WTC11 (cell line): Measurements from ENCODE around the gene ZDHHC14. TPM values are rescaled to one million over a fixed set of nuclear protein-coding genes. Genes with fewer than 3 reads are reported as not detected.

Source experiments
- ATAC-seq: fragments of 200-7000 bp; cut with Tn5 transposase; 2 replicates; pipeline ENCODE4 v1.10.0; 2021; ENCODE audit warnings: mild to moderate bottlenecking, moderate library complexity
- CTCF ChIA-PET: fragments of 300-600 bp; sonication (Branson Sonifier 250); formaldehyde crosslinking; loops from one replicate; lab custom pipeline; 2021; ENCODE audit warnings: antibody characterized with exemption; lab: Charles Lee
- POLR2A ChIA-PET: fragments of 350-600 bp; sonication (Branson Sonifier 250); formaldehyde crosslinking; loops from one replicate; lab custom pipeline; 2021; ENCODE audit warnings: antibody characterized with exemption; lab: Charles Lee
- DNase-seq: peaks from one replicate; pipeline ENCODE4 v3.0.0; 2021; ENCODE audit warnings: low spot score
- H3K27ac Mint-ChIP-seq: 2 replicates; pipeline ENCODE4 v1.8.0; 2021; ENCODE audit warnings: mixed read lengths
- H3K27me3 Mint-ChIP-seq: 2 replicates; pipeline ENCODE4 v1.8.0; 2021; ENCODE audit warnings: low read depth, mild to moderate bottlenecking, moderate library complexity, mixed read lengths
- H3K36me3 Mint-ChIP-seq: 2 replicates; pipeline ENCODE4 v1.8.0; 2021; ENCODE audit warnings: mixed read lengths
- H3K4me1 Mint-ChIP-seq: 2 replicates; pipeline ENCODE4 v1.8.0; 2022; ENCODE audit warnings: mixed read lengths
- H3K4me3 Mint-ChIP-seq: 2 replicates; pipeline ENCODE4 v1.8.0; 2021; ENCODE audit warnings: mild to moderate bottlenecking, moderate library complexity, mixed read lengths
- H3K9me3 Mint-ChIP-seq: 2 replicates; pipeline ENCODE4 v1.8.0; 2021; ENCODE audit warnings: mixed read lengths
- CBFB ChIP-seq: sonication (generic); formaldehyde crosslinking; IDR thresholded peaks from 2 replicates; pipeline ENCODE4 v1.8.1; 2022; ENCODE audit warnings: mild to moderate bottlenecking, low read depth, missing genetic modification reagents
- CREM ChIP-seq: sonication (generic); formaldehyde crosslinking; IDR thresholded peaks from 2 replicates; pipeline ENCODE4 v1.8.1; 2022; ENCODE audit warnings: mild to moderate bottlenecking, missing genetic modification reagents, moderate library complexity
- EMX1 ChIP-seq: fragments of 250-450 bp; sonication (Bioruptor Pico); IDR thresholded peaks from 2 replicates; pipeline ENCODE4 v1.8.0; 2021; ENCODE audit warnings: mild to moderate bottlenecking
- FOXJ3 ChIP-seq: sonication (generic); formaldehyde crosslinking; IDR thresholded peaks from 2 replicates; pipeline ENCODE4 v1.9.0; 2021; ENCODE audit warnings: missing genetic modification reagents, mild to moderate bottlenecking, borderline replicate concordance
- GTF2I ChIP-seq: fragments of 250-450 bp; sonication (Bioruptor Pico); conservative IDR thresholded peaks from 2 replicates; pipeline ENCODE4 v1.4.0; 2021; ENCODE audit warnings: mild to moderate bottlenecking
- KAT7 ChIP-seq: sonication (generic); formaldehyde crosslinking; IDR thresholded peaks from 2 replicates; pipeline ENCODE4 v1.8.1; 2023; ENCODE audit warnings: missing genetic modification reagents, mild to moderate bottlenecking, borderline replicate concordance
- NR2C2 ChIP-seq: sonication (generic); formaldehyde crosslinking; IDR thresholded peaks from 2 replicates; pipeline ENCODE4 v1.8.0; 2022; ENCODE audit warnings: mild to moderate bottlenecking, missing genetic modification reagents
- NR3C1 ChIP-seq: sonication (generic); formaldehyde crosslinking; conservative IDR thresholded peaks from 2 replicates; pipeline ENCODE4 v1.8.1; 2023; ENCODE audit warnings: low read depth, mild to moderate bottlenecking, missing genetic modification reagents
- SMAD3 ChIP-seq: sonication (generic); formaldehyde crosslinking; IDR thresholded peaks from 2 replicates; pipeline ENCODE4 v1.8.0; 2022; ENCODE audit warnings: missing genetic modification reagents, mild to moderate bottlenecking, borderline replicate concordance
- TP53 ChIP-seq: sonication (generic); formaldehyde crosslinking; IDR thresholded peaks from 2 replicates; pipeline ENCODE4 v1.8.1; 2023; ENCODE audit warnings: mild to moderate bottlenecking, missing genetic modification reagents
- total RNA-seq: library from RNA; stranded (reverse); gene quantifications from 3 replicates; pipeline ENCODE4 v1.2.3, GENCODE V29; 2021
- TF ChIP-seq, protein P1 (sequence below): sonication (generic); formaldehyde crosslinking; IDR thresholded peaks from 2 replicates; pipeline ENCODE4 v1.8.0; 2023; ENCODE audit warnings: mild to moderate bottlenecking, missing genetic modification reagents
- TF ChIP-seq, protein P2 (sequence below): sonication (generic); formaldehyde crosslinking; IDR thresholded peaks from 2 replicates; pipeline ENCODE4 v1.8.1; 2023; ENCODE audit warnings: mild to moderate bottlenecking, missing genetic modification reagents, moderate library complexity
- TF ChIP-seq, protein P3 (sequence below): fragments of 250-450 bp; sonication (Bioruptor Pico); conservative IDR thresholded peaks from 2 replicates; pipeline ENCODE4 v1.9.0; 2021; ENCODE audit warnings: mild to moderate bottlenecking
- TF ChIP-seq, protein P4 (sequence below): sonication (generic); formaldehyde crosslinking; IDR thresholded peaks from 2 replicates; pipeline ENCODE4 v1.8.1; 2022; ENCODE audit warnings: low read depth, mild to moderate bottlenecking, moderate library complexity, missing genetic modification reagents, borderline replicate concordance
- TF ChIP-seq, protein P5 (sequence below): sonication (generic); formaldehyde crosslinking; IDR thresholded peaks from 2 replicates; pipeline ENCODE4 v1.8.1; 2023; ENCODE audit warnings: mild to moderate bottlenecking, moderate library complexity, missing genetic modification reagents
- TF ChIP-seq, protein P6 (sequence below): fragments of 250-450 bp; sonication (Bioruptor Pico); IDR thresholded peaks from 2 replicates; pipeline ENCODE4 v1.8.0; 2021; ENCODE audit warnings: mild to moderate bottlenecking
- TF ChIP-seq, protein P7 (sequence below): fragments of 200-600 bp; IDR thresholded peaks from 2 replicates; pipeline ENCODE4 v1.8.0; 2022; ENCODE audit warnings: antibody characterized with exemption
- TF ChIP-seq, protein P8 (sequence below): sonication (generic); formaldehyde crosslinking; IDR thresholded peaks from 2 replicates; pipeline ENCODE4 v1.8.0; 2022; ENCODE audit warnings: mild to moderate bottlenecking, missing genetic modification reagents

The ZDHHC14 gene
- total RNA-seq, 1 experiment from 2014 or later, result 6.6 TPM

DNA sequence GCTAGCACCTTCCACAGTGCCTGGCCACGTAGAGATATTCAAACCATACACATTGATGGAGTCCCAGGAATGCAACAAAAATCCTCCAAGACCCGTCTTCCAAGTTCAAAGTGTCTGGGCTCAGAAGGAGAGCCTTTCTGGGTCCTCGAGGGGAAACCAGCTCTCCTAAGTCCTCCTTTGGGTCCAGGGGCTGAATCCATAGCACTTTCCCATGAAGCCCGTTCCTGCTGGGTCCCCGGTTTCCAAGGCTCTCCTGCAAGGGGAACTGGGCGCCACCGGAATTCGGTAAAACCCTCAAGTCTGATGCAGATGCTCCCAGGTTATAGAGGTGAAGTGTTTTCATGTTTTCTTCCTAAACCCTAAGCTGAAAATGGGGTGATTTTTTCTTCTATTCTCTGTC is 340.8 kb downstream of the ZDHHC14 start (continued):
- no peak for TF ChIP-seq FOXJ3

DNA sequence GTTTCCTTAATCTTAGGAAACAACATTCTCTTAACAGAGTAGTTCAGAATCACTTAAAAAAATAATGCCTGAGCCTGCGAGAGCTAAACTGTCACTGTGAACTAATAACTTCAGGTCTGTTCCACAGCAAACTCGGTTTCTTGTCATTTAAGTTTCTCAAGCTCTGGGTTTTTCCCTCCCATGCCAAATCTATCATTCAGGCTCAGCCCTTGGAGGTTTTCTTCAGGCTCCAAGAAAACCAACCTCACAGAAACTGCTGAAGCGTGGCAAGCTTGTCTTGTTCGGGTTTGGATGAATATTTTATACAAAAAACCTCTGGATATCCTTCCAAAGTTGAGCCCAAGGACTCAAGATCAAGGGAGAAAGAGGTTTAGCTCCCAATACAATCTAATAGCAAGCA is 342.4 kb downstream of the ZDHHC14 start:
- H3K36me3 Mint-ChIP-seq, result peaks cover 23% of the 10 kb centered on the region
- DNase-seq, result no peak
- H3K4me1 Mint-ChIP-seq, result peaks cover 5% of the 10 kb centered on the region
- POLR2A ChIA-PET, result no interaction called here
- H3K27me3 Mint-ChIP-seq, result no peaks in the 10 kb centered on the region; the same call in 1 of the 2 replicates
- CTCF ChIA-PET, result interaction anchor here (1.7 kb wide), 1 partner anchor 150 kb away, joined by 4 read pairs; no protein-coding TSS in a partner anchor
- peaks cover 30% of the 10 kb centered on the region for H3K9me3 Mint-ChIP-seq
- no peak overlapping the region for H3K4me3 Mint-ChIP-seq
- H3K27ac Mint-ChIP-seq, result no peak overlapping the region
- ATAC-seq, result no peak
- TF ChIP-seq, protein P1, sequence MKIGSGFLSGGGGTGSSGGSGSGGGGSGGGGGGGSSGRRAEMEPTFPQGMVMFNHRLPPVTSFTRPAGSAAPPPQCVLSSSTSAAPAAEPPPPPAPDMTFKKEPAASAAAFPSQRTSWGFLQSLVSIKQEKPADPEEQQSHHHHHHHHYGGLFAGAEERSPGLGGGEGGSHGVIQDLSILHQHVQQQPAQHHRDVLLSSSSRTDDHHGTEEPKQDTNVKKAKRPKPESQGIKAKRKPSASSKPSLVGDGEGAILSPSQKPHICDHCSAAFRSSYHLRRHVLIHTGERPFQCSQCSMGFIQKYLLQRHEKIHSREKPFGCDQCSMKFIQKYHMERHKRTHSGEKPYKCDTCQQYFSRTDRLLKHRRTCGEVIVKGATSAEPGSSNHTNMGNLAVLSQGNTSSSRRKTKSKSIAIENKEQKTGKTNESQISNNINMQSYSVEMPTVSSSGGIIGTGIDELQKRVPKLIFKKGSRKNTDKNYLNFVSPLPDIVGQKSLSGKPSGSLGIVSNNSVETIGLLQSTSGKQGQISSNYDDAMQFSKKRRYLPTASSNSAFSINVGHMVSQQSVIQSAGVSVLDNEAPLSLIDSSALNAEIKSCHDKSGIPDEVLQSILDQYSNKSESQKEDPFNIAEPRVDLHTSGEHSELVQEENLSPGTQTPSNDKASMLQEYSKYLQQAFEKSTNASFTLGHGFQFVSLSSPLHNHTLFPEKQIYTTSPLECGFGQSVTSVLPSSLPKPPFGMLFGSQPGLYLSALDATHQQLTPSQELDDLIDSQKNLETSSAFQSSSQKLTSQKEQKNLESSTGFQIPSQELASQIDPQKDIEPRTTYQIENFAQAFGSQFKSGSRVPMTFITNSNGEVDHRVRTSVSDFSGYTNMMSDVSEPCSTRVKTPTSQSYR (CRISPR knock-in tag), result no peak
- TF ChIP-seq, protein P2, sequence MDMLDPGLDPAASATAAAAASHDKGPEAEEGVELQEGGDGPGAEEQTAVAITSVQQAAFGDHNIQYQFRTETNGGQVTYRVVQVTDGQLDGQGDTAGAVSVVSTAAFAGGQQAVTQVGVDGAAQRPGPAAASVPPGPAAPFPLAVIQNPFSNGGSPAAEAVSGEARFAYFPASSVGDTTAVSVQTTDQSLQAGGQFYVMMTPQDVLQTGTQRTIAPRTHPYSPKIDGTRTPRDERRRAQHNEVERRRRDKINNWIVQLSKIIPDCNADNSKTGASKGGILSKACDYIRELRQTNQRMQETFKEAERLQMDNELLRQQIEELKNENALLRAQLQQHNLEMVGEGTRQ (CRISPR knock-in tag), result no peak
- TF ChIP-seq, protein P3, sequence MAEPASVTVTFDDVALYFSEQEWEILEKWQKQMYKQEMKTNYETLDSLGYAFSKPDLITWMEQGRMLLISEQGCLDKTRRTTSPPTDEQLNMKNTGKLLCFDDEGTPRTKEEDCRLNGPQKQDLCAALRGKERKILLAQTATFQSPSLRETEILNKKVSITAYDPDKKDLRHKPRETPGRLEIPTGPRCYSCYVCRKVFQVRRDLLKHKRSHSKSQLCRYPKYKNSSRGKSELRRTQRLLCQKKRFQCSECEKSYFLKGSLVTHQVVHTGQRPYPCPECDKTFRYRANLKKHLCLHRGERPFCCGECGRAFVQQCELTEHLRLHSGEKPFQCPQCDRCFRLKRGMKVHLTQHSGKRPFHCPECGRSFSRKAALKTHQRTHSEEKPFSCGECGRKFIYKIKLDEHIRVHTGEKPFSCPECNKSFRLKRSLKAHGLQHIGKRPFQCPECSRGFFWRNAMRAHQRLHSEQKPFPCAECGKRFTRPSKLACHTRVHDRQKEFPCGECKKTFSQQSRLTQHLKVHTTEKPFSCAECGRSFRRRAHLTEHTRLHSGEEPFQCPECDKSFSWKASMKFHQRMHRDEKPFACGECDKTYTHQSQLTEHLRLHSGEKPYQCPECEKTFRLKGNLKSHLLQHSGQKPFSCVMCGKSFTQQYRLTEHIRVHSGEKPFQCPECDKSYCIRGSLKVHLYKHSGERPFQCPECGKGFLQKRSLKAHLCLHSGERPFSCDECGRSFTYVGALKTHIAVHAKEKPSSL (CRISPR knock-in tag), result no peak
- no peak for TF ChIP-seq NR2C2 (CRISPR knock-in tag)
- TF ChIP-seq EMX1 (CRISPR knock-in tag), result no peak
- TF ChIP-seq, protein P4, sequence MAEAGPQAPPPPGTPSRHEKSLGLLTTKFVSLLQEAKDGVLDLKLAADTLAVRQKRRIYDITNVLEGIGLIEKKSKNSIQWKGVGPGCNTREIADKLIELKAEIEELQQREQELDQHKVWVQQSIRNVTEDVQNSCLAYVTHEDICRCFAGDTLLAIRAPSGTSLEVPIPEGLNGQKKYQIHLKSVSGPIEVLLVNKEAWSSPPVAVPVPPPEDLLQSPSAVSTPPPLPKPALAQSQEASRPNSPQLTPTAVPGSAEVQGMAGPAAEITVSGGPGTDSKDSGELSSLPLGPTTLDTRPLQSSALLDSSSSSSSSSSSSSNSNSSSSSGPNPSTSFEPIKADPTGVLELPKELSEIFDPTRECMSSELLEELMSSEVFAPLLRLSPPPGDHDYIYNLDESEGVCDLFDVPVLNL (CRISPR knock-in tag), result no peak

DNA sequence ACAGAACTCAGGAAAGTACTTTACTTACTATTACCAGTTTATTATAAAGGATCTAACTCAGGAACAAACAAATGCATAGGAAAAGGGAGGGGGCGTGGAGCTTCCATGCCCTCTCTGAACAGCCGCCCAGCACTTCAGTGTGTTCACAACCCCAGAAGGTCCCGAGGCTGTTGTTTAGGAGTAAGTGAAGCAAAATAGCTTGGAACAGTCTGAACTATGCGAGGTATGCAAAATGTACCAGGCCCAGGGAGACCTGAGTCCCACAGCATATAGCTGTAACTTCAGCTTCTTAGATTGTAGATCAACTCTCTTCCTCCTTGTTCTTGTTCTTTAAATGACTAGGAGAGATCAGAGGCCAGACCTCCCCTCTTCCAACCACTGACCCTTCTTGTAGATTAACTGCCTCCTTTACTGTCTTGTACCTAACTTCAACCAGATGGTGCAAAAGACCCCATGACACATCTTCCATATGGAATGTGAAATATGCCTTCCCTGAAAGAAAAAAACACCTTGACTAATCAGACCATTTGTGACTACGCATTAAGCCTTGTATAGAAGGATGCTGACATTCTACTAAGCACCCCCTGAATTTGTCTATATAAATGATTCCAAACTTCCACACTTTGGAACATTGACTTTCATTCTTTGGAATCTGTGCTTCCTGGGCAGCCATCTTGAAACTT is 343.3 kb downstream of the ZDHHC14 start:
- Mint-ChIP-seq H3K36me3 (peaks cover 23% of the 10 kb centered on the region), H3K9me3 (peaks cover 30% of the 10 kb centered on the region), H3K27me3 (no peaks in the 10 kb centered on the region; the same call in 1 of the 2 replicates), H3K4me1 (peaks cover 5% of the 10 kb centered on the region), H3K27ac (no peak overlapping the region), H3K4me3 (no peak overlapping the region)
- ChIA-PET CTCF (no interaction called here), POLR2A (no interaction called here)
- DNase-seq (no peak), ATAC-seq (no peak)
- TF ChIP-seq SMAD3 (CRISPR knock-in tag) (no peak), GTF2I (no peak), CBFB (no peak), NR3C1 (CRISPR knock-in tag) (no peak), KAT7 (CRISPR knock-in tag) (no peak), TP53 (CRISPR knock-in tag) (no peak), EMX1 (CRISPR knock-in tag) (no peak), CREM (CRISPR knock-in tag) (no peak)
- TF ChIP-seq, protein P5, sequence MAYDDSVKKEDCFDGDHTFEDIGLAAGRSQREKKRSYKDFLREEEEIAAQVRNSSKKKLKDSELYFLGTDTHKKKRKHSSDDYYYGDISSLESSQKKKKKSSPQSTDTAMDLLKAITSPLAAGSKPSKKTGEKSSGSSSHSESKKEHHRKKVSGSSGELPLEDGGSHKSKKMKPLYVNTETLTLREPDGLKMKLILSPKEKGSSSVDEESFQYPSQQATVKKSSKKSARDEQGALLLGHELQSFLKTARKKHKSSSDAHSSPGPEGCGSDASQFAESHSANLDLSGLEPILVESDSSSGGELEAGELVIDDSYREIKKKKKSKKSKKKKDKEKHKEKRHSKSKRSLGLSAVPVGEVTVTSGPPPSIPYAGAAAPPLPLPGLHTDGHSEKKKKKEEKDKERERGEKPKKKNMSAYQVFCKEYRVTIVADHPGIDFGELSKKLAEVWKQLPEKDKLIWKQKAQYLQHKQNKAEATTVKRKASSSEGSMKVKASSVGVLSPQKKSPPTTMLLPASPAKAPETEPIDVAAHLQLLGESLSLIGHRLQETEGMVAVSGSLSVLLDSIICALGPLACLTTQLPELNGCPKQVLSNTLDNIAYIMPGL (CRISPR knock-in tag), result no peak
- TF ChIP-seq, protein P6, sequence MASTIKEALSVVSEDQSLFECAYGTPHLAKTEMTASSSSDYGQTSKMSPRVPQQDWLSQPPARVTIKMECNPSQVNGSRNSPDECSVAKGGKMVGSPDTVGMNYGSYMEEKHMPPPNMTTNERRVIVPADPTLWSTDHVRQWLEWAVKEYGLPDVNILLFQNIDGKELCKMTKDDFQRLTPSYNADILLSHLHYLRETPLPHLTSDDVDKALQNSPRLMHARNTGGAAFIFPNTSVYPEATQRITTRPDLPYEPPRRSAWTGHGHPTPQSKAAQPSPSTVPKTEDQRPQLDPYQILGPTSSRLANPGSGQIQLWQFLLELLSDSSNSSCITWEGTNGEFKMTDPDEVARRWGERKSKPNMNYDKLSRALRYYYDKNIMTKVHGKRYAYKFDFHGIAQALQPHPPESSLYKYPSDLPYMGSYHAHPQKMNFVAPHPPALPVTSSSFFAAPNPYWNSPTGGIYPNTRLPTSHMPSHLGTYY (CRISPR knock-in tag), result no peak
- TF ChIP-seq, protein P7, sequence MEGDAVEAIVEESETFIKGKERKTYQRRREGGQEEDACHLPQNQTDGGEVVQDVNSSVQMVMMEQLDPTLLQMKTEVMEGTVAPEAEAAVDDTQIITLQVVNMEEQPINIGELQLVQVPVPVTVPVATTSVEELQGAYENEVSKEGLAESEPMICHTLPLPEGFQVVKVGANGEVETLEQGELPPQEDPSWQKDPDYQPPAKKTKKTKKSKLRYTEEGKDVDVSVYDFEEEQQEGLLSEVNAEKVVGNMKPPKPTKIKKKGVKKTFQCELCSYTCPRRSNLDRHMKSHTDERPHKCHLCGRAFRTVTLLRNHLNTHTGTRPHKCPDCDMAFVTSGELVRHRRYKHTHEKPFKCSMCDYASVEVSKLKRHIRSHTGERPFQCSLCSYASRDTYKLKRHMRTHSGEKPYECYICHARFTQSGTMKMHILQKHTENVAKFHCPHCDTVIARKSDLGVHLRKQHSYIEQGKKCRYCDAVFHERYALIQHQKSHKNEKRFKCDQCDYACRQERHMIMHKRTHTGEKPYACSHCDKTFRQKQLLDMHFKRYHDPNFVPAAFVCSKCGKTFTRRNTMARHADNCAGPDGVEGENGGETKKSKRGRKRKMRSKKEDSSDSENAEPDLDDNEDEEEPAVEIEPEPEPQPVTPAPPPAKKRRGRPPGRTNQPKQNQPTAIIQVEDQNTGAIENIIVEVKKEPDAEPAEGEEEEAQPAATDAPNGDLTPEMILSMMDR, result no peak
- TF ChIP-seq, protein P8, sequence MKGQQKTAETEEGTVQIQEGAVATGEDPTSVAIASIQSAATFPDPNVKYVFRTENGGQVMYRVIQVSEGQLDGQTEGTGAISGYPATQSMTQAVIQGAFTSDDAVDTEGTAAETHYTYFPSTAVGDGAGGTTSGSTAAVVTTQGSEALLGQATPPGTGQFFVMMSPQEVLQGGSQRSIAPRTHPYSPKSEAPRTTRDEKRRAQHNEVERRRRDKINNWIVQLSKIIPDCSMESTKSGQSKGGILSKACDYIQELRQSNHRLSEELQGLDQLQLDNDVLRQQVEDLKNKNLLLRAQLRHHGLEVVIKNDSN, result no peak
